RWPE1 (cell line): ENCODE measurements around the gene PTCD1.

Source experiments
- CTCF ChIA-PET: fragments of 350-600 bp; sonication (Branson Sonifier 250); formaldehyde crosslinking; extraction: SDS; loops from one replicate; lab custom pipeline; 2021; lab: Yijun Ruan, JAX
- POLR2A ChIA-PET: fragments of 400-600 bp; formaldehyde crosslinking; extraction: SDS; loops from one replicate; lab custom pipeline; 2020; ENCODE audit warnings: antibody characterized with exemption; ENCODE audit not compliant: low non-redundant PET; lab: Yijun Ruan, JAX
- DNase-seq: peaks from one replicate; pipeline ENCODE4 v3.0.0; 2012; ENCODE audit warnings: low spot score
- H3K27ac ChIP-seq: fragments of 450-650 bp; 2 replicates; pipeline ENCODE4 v1.5.1; 2017
- TF ChIP-seq, protein P1 (sequence below): fragments of 450-650 bp; conservative IDR thresholded peaks from 2 replicates; pipeline ENCODE4 v1.5.1; 2017; ENCODE audit warnings: low read depth, mild to moderate bottlenecking

The PTCD1 gene

DNA sequence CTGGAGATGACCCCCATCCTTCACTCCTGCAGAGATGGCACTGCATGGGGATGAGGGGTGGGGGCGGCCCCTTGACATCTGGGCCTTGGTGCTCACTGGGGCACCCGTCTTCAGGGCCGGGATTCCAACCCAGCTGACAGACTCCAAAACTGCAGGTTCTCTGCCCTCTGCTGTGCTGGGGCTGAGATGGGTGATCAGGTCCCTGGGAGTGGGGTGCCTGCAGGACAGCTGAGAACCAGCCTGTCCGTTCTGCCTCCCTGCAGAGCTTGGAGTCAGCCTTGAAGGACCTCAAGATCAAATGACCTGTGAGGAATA is 44.5 kb downstream of the PTCD1 start:
- TF ChIP-seq, protein P1, sequence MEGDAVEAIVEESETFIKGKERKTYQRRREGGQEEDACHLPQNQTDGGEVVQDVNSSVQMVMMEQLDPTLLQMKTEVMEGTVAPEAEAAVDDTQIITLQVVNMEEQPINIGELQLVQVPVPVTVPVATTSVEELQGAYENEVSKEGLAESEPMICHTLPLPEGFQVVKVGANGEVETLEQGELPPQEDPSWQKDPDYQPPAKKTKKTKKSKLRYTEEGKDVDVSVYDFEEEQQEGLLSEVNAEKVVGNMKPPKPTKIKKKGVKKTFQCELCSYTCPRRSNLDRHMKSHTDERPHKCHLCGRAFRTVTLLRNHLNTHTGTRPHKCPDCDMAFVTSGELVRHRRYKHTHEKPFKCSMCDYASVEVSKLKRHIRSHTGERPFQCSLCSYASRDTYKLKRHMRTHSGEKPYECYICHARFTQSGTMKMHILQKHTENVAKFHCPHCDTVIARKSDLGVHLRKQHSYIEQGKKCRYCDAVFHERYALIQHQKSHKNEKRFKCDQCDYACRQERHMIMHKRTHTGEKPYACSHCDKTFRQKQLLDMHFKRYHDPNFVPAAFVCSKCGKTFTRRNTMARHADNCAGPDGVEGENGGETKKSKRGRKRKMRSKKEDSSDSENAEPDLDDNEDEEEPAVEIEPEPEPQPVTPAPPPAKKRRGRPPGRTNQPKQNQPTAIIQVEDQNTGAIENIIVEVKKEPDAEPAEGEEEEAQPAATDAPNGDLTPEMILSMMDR, result no peak
- POLR2A ChIA-PET, result no interaction called here
- peak overlapping the region; percentile 79 for H3K27ac ChIP-seq
- no peak for DNase-seq
- CTCF ChIA-PET, result no interaction called here

DNA sequence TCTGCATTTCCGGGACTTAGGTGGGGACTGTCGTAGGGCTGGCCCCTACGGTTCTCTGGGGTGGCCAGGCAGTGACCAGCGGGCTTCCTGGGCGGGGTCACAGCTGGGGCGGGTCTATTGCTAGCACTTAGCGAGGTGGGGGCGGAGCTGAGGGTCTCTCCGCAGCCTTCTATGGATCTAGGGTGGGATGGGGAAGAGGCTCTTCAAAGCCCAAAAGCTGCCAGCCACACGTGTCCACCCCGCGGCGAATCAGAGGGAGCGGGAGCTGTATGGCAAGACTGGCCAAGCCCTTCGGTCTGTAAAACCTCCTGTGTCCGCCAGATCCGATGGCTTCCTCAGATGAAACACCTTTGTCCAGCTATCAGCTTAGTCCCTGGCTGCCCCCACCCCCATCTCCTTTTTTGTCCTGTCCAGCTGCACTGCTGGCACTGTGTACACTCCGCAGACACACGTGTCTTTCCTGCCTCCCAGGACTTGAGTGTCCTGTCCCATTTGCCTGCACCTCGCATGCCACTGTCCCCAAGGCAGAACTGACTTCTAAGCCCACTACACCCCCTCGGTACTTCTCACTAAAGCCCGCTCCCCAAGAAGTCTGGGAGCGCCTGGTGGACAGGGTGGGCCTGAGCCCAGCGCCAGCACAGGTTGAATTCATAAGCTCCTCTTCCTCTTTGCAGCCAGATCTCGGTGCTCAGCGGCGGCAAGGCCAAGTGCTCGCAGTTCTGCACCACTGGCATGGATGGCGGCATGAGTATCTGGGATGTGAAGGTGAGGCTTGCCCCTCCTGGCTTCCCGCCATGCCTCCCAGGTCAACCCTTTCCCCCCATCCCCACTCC is 45.0 kb downstream of the PTCD1 start:
- POLR2A ChIA-PET, result interaction anchor here (1.7 kb wide), 1 partner anchor 11 kb away, joined by 3 read pairs; no protein-coding TSS in a partner anchor
- H3K27ac ChIP-seq, result peak overlapping the region; percentile 79
- DNase-seq, result no peak
- CTCF ChIA-PET, result no interaction called here
- TF ChIP-seq, protein P1, result no peak

DNA sequence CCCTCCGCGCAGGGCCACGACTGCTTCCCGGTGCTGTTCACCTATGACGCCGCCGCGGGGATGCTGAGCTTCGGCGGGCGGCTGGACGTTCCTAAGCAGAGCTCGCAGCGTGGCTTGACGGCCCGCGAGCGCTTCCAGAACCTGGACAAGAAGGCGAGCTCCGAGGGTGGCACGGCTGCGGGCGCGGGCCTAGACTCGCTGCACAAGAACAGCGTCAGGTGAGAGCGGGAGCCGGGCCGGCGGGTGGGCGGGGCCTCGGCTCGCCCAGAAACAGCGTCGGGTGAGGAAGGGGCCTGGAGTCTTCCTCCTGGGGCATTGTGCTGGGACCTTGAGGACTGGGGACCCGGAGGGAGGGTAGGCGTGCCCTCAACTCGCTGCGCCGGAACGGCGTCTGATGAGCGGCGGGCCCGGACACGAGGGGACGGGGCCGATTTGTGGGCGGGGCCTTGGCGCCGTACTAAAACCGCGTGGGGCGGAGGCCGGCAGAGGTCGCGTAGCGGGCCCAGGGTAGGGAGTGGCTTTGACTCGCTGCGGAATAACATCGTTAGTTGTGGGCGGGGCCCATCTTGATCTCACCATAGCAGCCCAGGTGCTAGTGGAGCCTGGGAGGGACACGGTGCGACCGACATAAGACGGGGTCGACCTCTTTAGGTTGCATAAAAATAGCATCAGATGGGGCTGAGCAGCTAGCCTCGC is 45.8 kb downstream of the PTCD1 start:
- TF ChIP-seq, protein P1, result no peak
- peak overlapping the region; percentile 79 for H3K27ac ChIP-seq
- ChIA-PET POLR2A (interaction anchor here (1.7 kb wide), 1 partner anchor 11 kb away, joined by 3 read pairs; no protein-coding TSS in a partner anchor), CTCF (no interaction called here)
- peak; percentile 41 for DNase-seq

DNA sequence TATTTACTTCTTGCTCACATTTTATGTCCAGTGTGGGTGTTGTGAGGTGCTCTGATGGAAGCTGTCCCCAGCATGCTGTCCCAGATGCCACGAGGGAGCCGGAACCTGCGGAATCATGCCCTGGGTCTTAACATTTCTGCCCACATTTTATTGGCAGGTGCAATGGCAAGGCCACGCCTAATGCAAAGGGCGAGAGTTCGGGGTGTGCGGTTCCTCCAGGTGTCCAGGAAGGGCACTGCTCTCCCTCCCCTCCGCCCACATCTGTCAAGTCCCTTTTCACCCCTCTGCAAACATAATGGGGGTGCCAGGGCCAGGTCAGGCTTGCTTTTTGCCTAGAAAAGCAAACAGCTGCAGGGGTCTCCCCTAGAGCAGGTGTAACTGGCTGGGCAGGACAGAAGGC is 46.6 kb downstream of the PTCD1 start:
- POLR2A ChIA-PET, result interaction anchor here (1.7 kb wide), 1 partner anchor 12 kb away, joined by 3 read pairs; no protein-coding TSS in a partner anchor

DNA sequence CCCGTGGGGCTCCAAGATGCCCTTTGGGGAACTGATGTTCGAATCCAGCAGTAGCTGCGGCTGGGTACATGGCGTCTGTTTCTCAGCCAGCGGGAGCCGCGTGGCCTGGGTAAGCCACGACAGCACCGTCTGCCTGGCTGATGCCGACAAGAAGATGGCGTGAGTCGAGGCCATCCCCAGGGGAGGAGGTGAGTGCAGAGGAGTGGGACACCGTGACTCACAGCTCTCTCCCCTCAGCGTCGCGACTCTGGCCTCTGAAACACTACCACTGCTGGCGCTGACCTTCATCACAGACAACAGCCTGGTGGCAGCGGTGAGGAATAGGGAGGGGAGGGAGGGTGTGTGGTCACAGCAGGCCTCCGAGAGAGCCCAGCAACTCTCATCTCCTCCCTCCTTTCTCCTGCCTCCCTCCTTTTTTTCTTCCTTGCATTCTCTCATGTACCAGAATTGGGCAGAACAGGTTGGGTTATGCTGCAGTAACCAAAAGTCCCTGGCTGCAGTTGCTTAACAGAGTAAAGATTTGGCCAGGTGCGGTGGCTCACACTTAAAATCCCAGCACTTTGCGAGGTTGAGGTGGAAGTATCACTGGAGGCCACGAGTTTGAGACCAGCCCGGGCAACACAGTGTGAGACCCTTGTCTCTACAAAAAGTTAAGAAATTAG is 47.5 kb downstream of the PTCD1 start:
- TF ChIP-seq, protein P1, result no peak
- no peak for DNase-seq
- POLR2A ChIA-PET, result no interaction called here
- CTCF ChIA-PET, result interaction anchor here (0.7 kb wide), 1 partner anchor 356 kb away, joined by 3 read pairs; no protein-coding TSS in a partner anchor
- peak overlapping the region; percentile 79 for H3K27ac ChIP-seq

More for the DNA sequence above, 46.6 kb downstream of the PTCD1 start:
- CTCF ChIA-PET, result no interaction called here
- no peak for DNase-seq
- peak overlapping the region; percentile 79 for H3K27ac ChIP-seq
- TF ChIP-seq, protein P1, result no peak

DNA sequence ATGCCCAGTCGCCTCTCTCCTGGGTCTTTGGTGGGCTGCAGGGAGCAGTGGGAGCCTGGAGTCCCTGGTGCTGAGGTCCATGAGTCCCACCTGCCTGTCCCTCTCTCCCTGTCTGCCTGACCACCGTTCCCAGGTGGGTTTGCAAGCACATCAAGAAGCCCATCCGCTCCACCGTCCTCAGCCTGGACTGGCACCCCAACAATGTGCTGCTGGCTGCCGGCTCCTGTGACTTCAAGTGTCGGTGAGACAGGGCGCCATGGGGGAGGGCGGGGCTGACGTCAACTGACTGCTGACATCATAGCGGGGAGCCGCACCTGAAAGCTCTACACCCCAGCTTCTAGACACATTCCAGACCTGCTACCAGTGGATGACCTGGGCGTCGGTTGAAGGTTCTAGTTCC is 48.8 kb downstream of the PTCD1 start:
- ChIA-PET POLR2A (no interaction called here), CTCF (interaction anchor here (0.8 kb wide), 1 partner anchor 25 kb away, joined by 3 read pairs; no protein-coding TSS in a partner anchor)
- peak overlapping the region; percentile 79 for H3K27ac ChIP-seq
- TF ChIP-seq, protein P1, result no peak
- no peak for DNase-seq
